Ishikawa (cell line): Measurements from ENCODE around the gene HMCN1.

ENCODE experiments used
- CEBPB ChIP-seq: IDR thresholded peaks from 2 replicates; pipeline ENCODE4 v1.6.1; 2012
- CREB1 ChIP-seq: IDR thresholded peaks from 2 replicates; pipeline ENCODE4 v1.6.1; 2012; ENCODE audit warnings: low read depth
- EGR1 ChIP-seq: IDR thresholded peaks from 2 replicates; pipeline ENCODE4 v1.6.1; 2012
- EP300 ChIP-seq: IDR thresholded peaks from 2 replicates; pipeline ENCODE4 v1.6.1; 2012; ENCODE audit warnings: borderline replicate concordance
- FOXM1 ChIP-seq: IDR thresholded peaks from 2 replicates; pipeline ENCODE4 v1.6.1; 2012; ENCODE audit warnings: low read depth, borderline replicate concordance
- RAD21 ChIP-seq: IDR thresholded peaks from 2 replicates; pipeline ENCODE4 v1.6.1; 2012; ENCODE audit warnings: low read depth
- TAF1 ChIP-seq: IDR thresholded peaks from 2 replicates; pipeline ENCODE4 v1.6.1; 2012; ENCODE audit warnings: low read depth, mild to moderate bottlenecking
- TCF12 ChIP-seq: IDR thresholded peaks from 2 replicates; pipeline ENCODE4 v1.6.1; 2012; ENCODE audit warnings: low read depth
- TEAD4 ChIP-seq: IDR thresholded peaks from 2 replicates; pipeline ENCODE4 v1.6.1; 2012
- USF1 ChIP-seq: IDR thresholded peaks from 2 replicates; pipeline ENCODE4 v1.6.1; 2012
- YY1 ChIP-seq: IDR thresholded peaks from 2 replicates; pipeline ENCODE4 v1.6.1; 2012; ENCODE audit warnings: low read depth
- ZBTB7A ChIP-seq: IDR thresholded peaks from 2 replicates; pipeline ENCODE4 v1.6.1; 2012; ENCODE audit warnings: low read depth
- TF ChIP-seq, protein P1 (sequence below): IDR thresholded peaks from 2 replicates; pipeline ENCODE4 v1.6.1; 2012
- TF ChIP-seq, protein P2 (sequence below): IDR thresholded peaks from 2 replicates; pipeline ENCODE4 v1.6.1; 2012; ENCODE audit warnings: low read depth, mild to moderate bottlenecking

GRCh38 chr1:185906186-185906585 is 172.0 kb downstream of the HMCN1 start:
- TF ChIP-seq YY1 = no peak
- no peak for TF ChIP-seq USF1
- TF ChIP-seq, protein P1, sequence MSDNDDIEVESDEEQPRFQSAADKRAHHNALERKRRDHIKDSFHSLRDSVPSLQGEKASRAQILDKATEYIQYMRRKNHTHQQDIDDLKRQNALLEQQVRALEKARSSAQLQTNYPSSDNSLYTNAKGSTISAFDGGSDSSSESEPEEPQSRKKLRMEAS = no peak
- TF ChIP-seq ZBTB7A = no peak
- TF ChIP-seq TAF1 = no peak
- TF ChIP-seq EP300 = no peak
- TF ChIP-seq EGR1 = no peak
- TF ChIP-seq, protein P2, sequence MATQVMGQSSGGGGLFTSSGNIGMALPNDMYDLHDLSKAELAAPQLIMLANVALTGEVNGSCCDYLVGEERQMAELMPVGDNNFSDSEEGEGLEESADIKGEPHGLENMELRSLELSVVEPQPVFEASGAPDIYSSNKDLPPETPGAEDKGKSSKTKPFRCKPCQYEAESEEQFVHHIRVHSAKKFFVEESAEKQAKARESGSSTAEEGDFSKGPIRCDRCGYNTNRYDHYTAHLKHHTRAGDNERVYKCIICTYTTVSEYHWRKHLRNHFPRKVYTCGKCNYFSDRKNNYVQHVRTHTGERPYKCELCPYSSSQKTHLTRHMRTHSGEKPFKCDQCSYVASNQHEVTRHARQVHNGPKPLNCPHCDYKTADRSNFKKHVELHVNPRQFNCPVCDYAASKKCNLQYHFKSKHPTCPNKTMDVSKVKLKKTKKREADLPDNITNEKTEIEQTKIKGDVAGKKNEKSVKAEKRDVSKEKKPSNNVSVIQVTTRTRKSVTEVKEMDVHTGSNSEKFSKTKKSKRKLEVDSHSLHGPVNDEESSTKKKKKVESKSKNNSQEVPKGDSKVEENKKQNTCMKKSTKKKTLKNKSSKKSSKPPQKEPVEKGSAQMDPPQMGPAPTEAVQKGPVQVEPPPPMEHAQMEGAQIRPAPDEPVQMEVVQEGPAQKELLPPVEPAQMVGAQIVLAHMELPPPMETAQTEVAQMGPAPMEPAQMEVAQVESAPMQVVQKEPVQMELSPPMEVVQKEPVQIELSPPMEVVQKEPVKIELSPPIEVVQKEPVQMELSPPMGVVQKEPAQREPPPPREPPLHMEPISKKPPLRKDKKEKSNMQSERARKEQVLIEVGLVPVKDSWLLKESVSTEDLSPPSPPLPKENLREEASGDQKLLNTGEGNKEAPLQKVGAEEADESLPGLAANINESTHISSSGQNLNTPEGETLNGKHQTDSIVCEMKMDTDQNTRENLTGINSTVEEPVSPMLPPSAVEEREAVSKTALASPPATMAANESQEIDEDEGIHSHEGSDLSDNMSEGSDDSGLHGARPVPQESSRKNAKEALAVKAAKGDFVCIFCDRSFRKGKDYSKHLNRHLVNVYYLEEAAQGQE = no peak
- TF ChIP-seq CEBPB = no peak
- TF ChIP-seq TCF12 = no peak
- no peak for TF ChIP-seq FOXM1
- no peak for TF ChIP-seq RAD21
- TF ChIP-seq TEAD4 = no peak
- no peak for TF ChIP-seq CREB1
